GM12891 (cell line): ENCODE results near the gene DNAJB9.
"Not testable (repeated sequence)": the region's sequence is repeated elsewhere in the genome, so short reads cannot be mapped to it uniquely, and the experiment has no call there.

Experiments used
- DNase-seq: peaks from one replicate; pipeline ENCODE4 v3.0.0; 2011; ENCODE audit warnings: low spot score; ENCODE audit not compliant: insufficient read length
- FAIRE-seq: peaks from 2 replicates; lab custom pipeline; 2011; peaks lifted over from hg19 to GRCh38; lab: Jason Lieb, UNC
- PAX5 ChIP-seq: IDR thresholded peaks from 2 replicates; pipeline ENCODE4 v1.6.1; 2011; ENCODE audit warnings: low read length, moderate library complexity, mild to moderate bottlenecking; ENCODE audit not compliant: insufficient read depth, severe bottlenecking
- POLR2A ChIP-seq: IDR thresholded peaks from 2 replicates; pipeline ENCODE4 v1.6.1; 2011; ENCODE audit warnings: low read depth, low read length, control low read depth
- POLR2AphosphoS5 ChIP-seq: IDR thresholded peaks from 2 replicates; pipeline ENCODE4 v1.6.1; 2011; ENCODE audit warnings: low read depth, low read length, control low read depth
- POU2F2 ChIP-seq: IDR thresholded peaks from 2 replicates; pipeline ENCODE4 v1.6.1; 2011; ENCODE audit warnings: low read depth, mild to moderate bottlenecking, control low read depth, low read length, moderate library complexity
- SPI1 ChIP-seq: IDR thresholded peaks from 2 replicates; pipeline ENCODE4 v1.6.1; 2011; ENCODE audit warnings: low read depth, low read length, control low read depth
- TAF1 ChIP-seq: IDR thresholded peaks from 2 replicates; pipeline ENCODE4 v1.6.1; 2011; ENCODE audit warnings: low read depth, low read length, control low read depth

The DNAJB9 gene

DNA sequence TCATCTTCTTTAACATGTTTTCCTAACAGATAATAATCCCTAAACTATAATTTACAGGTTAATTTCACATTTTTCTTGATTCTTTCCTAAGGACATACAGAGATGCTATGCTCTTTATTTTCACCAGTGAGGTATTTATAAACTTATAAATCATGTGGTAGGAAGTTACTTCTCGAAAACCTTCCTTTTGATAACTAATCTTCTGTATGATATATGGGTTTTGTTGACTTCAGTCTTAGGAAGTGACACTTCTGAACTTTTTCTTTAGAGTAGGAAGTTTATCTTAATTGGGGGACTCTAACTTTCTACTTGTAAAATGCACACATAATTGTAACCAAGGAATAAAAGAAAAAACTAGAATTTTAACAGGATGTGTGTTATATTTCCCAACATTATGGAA, 33.9 kb upstream of the DNAJB9 start:
- DNase-seq (no peak), FAIRE-seq (no peak)
- TF ChIP-seq POLR2AphosphoS5 (no peak), SPI1 (no peak), PAX5 (no peak), POU2F2 (no peak), POLR2A (no peak), TAF1 (no peak)

DNA sequence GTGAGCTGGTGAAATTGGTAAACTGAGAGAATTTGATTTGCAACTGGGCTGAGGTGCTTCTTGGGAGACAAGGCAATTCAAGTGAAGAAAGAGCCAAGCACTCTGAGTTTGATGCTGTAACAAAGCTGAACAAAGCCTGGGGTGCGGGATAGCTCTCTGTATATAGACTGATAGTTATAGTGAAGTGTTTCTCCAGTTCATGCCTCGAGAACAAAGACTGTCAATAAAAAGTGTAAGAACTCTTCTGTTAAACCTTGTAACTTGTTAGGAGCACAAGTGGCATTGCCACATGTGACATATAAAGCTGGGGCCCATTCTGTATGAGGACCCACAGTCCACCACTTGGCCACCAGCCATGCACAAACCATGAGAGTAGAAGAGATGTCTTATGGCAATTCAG, 32.4 kb upstream of the DNAJB9 start:
- DNase-seq, result no peak
- TF ChIP-seq POLR2A (no peak), TAF1 (no peak)
- no peak for FAIRE-seq

DNA sequence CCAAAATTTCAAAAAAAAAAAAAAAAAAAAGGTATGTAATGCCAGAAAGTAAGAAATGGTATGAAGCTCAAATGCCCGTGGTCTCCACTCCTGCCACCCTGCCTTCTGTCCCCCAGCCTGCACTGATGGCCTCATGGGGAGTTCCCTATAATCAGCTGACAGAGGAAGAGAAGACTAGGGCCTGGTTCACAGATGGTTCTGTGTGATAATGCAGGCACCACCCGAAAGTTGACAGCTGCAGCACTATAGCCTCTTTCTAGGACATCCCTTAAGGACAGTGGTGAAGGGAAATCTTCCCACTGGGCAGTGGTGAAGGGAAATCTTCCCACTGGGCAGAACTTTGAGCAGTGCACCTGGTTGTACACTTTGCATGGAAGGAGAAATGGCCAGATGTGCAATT, 31.4 kb upstream of the DNAJB9 start:
- not testable (repeated sequence) for FAIRE-seq, DNase-seq

DNA sequence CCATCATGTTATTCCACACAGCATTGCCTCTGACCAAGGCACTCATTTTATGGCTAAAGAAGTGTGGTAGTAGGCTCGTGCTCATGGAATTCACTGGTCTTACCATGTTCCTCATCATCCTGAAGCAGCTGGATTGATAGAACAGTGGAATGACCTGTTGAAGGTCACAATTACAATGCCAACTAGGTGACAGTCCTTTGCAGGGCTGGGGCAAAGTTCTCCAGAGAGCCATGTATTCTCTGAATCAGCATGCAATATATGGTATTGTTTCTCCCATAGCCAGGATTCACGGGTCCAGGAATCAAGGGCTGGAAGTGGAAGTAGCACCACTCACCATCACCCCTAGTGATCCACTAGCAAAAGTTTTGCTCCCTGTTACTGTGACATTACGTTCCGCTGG, 31.0 kb upstream of the DNAJB9 start:
- not testable (repeated sequence) for FAIRE-seq, DNase-seq

DNA sequence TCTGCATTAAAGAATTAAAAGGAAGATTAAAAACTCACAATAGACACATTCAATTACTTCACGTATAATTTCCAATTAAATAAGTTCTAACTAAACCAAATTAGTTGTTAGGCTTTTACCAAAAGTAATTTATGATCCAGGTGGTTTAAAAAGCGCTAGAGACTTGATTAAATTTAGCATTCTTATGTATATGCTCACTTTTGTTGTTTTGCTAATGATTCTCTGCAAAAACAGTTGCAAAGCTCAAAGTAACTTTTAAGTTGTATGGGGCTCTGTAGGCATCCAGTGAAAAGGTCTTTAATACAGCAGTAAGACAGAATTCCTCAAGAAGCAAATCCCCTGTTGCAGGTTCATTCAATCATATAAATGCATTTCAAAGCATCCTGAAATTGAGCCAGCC, 28.2 kb upstream of the DNAJB9 start:
- FAIRE-seq (no peak), DNase-seq (no peak)
- TF ChIP-seq POU2F2 (no peak), SPI1 (no peak), POLR2A (no peak), POLR2AphosphoS5 (no peak), PAX5 (no peak), TAF1 (no peak)

DNA sequence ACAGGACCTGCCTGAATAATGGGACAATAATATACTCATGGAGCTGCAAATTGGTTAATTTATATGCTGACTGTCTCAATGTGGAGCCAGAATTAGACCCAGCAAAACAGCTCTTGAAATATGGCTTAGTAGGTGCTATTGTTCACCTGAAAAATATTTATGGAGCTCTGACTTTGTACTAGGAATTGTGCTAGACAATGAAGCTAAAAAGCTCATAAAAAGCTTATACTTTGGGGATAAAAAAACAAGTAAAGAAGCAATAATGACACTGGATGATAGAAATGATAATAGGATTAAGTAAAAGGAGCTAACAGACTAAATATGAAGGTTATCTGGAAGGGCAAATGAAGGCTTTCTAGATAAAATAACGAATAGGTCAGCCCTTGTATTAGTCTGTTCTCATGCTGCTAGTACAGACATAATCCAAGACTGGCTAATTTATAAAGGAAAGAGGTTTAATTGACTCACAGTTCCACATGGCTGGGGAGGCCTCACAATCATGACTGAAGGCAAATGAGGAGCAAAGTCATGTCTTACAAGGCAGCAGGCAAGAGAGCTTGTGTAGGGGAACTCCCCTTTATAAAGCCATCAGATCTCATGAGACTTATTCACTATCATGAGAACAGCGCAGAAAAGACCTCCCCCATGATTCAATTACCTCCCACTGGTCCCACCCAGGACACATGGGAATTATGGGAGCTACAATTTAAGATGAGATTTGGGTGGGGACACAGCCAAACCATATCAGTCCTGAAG, 21.4 kb upstream of the DNAJB9 start:
- not testable (repeated sequence) for FAIRE-seq, DNase-seq

DNA sequence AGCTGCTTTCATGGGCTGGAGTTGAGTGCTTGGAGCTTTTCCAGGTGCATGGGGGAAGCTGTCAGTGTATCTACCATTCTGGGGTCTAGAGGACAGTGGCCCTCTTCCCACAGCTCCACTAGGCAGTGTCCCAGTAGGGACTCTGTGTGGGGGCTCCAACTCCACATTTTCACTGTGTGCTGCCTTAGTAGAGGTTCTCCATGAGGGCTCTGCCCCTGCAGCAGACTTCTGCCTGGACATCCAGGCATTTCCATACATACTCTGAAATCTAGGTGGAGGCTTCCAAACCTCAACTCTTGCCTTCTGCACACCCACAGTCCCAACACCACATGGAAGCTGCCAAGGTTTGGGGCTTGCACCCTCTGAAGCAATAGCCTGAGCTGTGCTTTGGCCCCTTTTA, 13.0 kb upstream of the DNAJB9 start:
- not testable (repeated sequence) for FAIRE-seq, DNase-seq

DNA sequence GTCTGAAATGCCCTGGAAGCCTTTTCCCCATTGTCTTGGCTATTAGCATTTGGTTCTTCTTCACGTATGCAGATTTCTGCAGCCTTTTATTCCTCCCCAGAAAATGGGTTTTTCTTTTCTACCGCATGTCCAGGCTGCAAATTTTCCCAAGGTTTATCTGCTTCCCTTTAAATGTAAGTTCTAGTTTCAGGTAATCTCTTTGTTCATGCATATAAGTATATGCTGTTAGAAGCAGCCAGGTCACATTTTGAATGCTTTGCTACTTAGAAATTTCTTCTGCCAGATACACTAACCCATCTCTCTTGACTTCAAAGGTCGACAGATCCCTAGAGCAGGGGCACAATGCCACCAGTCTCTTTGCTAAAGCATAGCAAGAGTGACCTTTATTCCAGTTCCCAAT, 12.5 kb upstream of the DNAJB9 start:
- no peak for TF ChIP-seq TAF1
- TF ChIP-seq SPI1, result no peak
- TF ChIP-seq POLR2AphosphoS5, result no peak
- TF ChIP-seq PAX5, result no peak
- no peak for TF ChIP-seq POLR2A
- no peak for TF ChIP-seq POU2F2
- DNase-seq, result no peak
- FAIRE-seq, result no peak

DNA sequence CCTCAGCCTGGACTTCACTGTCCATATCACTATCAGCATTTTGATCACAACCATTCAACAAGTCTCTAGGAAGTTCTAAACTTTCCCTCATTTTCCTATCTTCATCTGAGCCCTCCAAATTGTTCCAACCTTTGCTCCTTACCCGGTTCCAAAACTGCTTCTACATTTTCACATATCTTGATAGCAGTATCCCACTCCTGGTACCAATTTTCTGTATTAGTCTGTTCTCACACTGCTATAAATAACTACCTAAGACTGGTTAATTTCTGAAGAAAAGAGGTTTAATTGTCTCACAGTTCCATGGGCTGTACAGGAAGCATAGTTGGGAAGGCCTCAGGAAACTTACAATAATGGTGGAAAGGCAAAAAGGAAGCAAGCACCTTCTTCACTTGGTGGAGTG, 12.1 kb upstream of the DNAJB9 start:
- DNase-seq (no peak), FAIRE-seq (no peak)
- TF ChIP-seq PAX5 (no peak), SPI1 (no peak), TAF1 (no peak), POU2F2 (no peak), POLR2A (no peak), POLR2AphosphoS5 (no peak)

DNA sequence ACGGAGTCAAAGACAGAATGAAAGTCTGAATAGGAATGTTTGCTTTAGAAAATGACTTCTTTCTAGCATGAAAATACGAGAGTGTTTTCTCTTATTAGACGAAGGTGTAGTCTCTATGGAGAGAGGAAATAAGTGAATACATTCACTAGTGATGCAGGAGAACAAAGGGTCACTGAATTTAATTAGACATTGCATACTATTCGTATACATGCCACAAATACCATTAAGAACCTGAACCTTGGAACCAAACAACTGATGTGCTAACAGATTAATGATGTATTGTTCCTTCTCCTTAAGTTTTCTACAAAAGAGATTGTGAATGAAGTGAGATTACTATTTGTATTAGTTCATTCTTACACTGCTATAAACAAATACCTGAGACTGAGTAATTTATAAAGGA, 10.4 kb upstream of the DNAJB9 start:
- FAIRE-seq (no peak), DNase-seq (no peak)
- TF ChIP-seq POU2F2 (no peak), POLR2A (no peak), POLR2AphosphoS5 (no peak), SPI1 (no peak), PAX5 (no peak), TAF1 (no peak)

DNA sequence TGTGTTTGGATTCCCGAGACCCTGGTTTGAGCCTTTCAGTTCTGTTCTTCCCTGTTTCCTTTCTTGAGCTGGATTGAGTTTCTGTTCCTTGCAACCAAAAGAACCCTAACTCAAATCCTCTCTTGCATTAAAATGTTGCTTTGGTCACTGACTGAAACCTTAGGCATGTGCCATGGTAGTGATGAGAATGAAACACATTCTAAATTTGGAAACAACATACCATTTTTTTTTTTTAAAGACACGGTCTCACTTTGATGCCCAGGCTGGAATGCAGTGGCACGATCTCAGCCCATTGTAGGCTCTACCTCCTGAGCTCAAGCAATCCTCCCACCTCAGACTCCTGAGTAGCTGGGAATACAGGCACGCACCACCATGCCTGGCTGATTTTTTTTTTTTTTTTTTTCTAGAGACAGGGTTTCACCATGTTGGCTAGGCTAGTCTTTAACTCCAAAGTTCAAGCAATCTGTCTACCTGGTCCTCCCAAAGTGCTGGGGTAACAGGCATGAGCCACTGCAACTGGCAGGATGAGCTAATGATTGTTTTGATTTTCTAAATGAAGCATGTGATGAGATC, 8.5 kb upstream of the DNAJB9 start:
- FAIRE-seq, result no peak
- DNase-seq, result no peak
- no peak for TF ChIP-seq POLR2AphosphoS5
- no peak for TF ChIP-seq PAX5
- TF ChIP-seq POLR2A, result no peak
- TF ChIP-seq SPI1, result no peak
- no peak for TF ChIP-seq TAF1
- no peak for TF ChIP-seq POU2F2
